Ascending aorta (tissue), 2 donors: ENCODE data around the gene FANCI. TPM values are rescaled to one million over a fixed set of nuclear protein-coding genes. Genes with fewer than 3 reads are reported as not detected.
"Not testable (repeated sequence)": the region's sequence is repeated elsewhere in the genome, so short reads cannot be mapped to it uniquely, and the experiment has no call there.

Source experiments
- DNase-seq, 2 donors: peaks; one replicate each; pipeline ENCODE4 v3.0.0-alpha.2; 2019; ENCODE audit warnings: low spot score in 2 of 2
- H3K27ac ChIP-seq, 2 donors: fragments of 200-600 bp; sonication (generic); one replicate each; pipeline ENCODE4 v1.5.1; 2016 to 2017; ENCODE audit warnings: mild to moderate bottlenecking in 1 of 2
- H3K27me3 ChIP-seq: fragments of 200-600 bp; sonication (generic); one replicate; pipeline ENCODE4 v1.5.1; 2017
- H3K36me3 ChIP-seq, 2 donors: fragments of 200-600 bp; sonication (generic); one replicate each; pipeline ENCODE4 v1.5.1; 2016
- H3K4me1 ChIP-seq, 2 donors: fragments of 200-600 bp; sonication (generic); one replicate each; pipeline ENCODE4 v1.5.1; 2016 to 2017; ENCODE audit warnings: mild to moderate bottlenecking in 1 of 2
- H3K4me3 ChIP-seq, 2 donors: fragments of 200-600 bp; sonication (generic); one replicate each; pipeline ENCODE4 v1.5.1; 2016 to 2017; ENCODE audit warnings: mild to moderate bottlenecking in 1 of 2
- H3K9me3 ChIP-seq, 2 donors: fragments of 200-600 bp; sonication (generic); one replicate each; pipeline ENCODE4 v1.5.1; 2016
- intact Hi-C: fragments of 100-400 bp; cut with DNase I; formaldehyde crosslinking; loops from one replicate; pipeline ENCODE4 v1.15.1; 2023
- total RNA-seq: library from RNA; depleted of rRNA; stranded (reverse); fragments of >200 nt; gene quantifications from one replicate; pipeline ENCODE4 v1.1.0, GENCODE V29; 2016
- TF ChIP-seq, protein P1 (sequence below), 3 experiments: fragments of 200-600 bp in 2 of 3; fragments of 450-650 bp in 1 of 3; sonication (generic) in 2 of 3; IDR thresholded peaks; one replicate each; pipeline ENCODE4 v1.5.1; 2016 to 2019; ENCODE audit warnings: antibody characterized with exemption in 3 of 3, mild to moderate bottlenecking in 1 of 3, moderate library complexity in 1 of 3

The FANCI gene
- total RNA-seq, 1 donor from 2014 or later: not detected

DNA sequence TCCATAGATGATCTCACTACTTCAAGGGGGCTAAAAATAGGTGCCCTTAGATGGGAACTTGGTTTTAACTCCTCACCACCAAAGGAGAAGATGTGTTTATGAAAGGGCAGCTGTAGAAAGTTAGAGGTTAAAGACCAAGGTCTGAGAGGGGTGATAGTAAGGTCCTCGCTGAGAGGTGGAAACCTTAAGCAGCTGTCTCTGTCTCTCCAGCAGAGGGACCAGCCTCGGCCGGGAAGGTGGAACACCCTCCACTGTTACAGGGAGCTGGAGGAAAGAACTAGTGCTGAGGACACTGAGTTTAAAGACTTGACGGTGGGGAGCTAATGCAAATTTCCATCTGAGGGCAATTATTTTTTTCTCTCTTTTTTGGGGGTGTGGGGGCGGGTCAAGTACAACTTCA is 13.5 kb upstream of the FANCI start:
- no peak for DNase-seq
- Histone ChIP-seq H3K36me3 (no peaks in the 10 kb centered on the region), H3K27ac (no peak overlapping the region), H3K4me3 (no peak overlapping the region), H3K4me1 (no peaks in the 10 kb centered on the region), H3K27me3 (no peaks in the 10 kb centered on the region), H3K9me3 (no peaks in the 10 kb centered on the region)
- TF ChIP-seq, protein P1, sequence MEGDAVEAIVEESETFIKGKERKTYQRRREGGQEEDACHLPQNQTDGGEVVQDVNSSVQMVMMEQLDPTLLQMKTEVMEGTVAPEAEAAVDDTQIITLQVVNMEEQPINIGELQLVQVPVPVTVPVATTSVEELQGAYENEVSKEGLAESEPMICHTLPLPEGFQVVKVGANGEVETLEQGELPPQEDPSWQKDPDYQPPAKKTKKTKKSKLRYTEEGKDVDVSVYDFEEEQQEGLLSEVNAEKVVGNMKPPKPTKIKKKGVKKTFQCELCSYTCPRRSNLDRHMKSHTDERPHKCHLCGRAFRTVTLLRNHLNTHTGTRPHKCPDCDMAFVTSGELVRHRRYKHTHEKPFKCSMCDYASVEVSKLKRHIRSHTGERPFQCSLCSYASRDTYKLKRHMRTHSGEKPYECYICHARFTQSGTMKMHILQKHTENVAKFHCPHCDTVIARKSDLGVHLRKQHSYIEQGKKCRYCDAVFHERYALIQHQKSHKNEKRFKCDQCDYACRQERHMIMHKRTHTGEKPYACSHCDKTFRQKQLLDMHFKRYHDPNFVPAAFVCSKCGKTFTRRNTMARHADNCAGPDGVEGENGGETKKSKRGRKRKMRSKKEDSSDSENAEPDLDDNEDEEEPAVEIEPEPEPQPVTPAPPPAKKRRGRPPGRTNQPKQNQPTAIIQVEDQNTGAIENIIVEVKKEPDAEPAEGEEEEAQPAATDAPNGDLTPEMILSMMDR (IDR thresholded peaks at IDR 0.05): no peak
- intact Hi-C loops: no loop called here

DNA sequence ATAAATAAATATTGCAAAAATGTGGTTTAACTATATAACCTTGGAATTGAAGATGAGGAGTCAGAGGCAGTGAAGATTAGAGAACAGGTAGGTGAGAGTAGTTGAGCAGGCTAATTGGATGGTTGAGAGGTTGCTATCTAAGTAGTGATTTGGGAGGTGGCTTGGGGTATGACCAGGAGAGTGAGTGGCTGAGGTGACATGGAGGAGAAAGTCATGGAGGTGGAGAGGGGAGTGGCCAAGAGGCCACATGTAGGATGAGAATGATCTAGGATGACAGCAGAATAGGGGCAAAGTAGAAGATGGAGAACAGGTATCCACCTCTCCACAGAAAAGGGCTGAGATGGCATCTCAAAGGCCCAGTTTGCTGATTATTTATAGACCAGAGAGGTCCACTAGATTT is 11.9 kb upstream of the FANCI start:
- Histone ChIP-seq H3K4me1 (no peaks in the 10 kb centered on the region), H3K4me3 (no peak overlapping the region), H3K9me3 (no peaks in the 10 kb centered on the region), H3K27ac (no peak overlapping the region), H3K36me3 (no peaks in the 10 kb centered on the region), H3K27me3 (no peaks in the 10 kb centered on the region)
- intact Hi-C loops: no loop called here
- DNase-seq: no peak
- TF ChIP-seq, protein P1 (IDR thresholded peaks at IDR 0.05): no peak

DNA sequence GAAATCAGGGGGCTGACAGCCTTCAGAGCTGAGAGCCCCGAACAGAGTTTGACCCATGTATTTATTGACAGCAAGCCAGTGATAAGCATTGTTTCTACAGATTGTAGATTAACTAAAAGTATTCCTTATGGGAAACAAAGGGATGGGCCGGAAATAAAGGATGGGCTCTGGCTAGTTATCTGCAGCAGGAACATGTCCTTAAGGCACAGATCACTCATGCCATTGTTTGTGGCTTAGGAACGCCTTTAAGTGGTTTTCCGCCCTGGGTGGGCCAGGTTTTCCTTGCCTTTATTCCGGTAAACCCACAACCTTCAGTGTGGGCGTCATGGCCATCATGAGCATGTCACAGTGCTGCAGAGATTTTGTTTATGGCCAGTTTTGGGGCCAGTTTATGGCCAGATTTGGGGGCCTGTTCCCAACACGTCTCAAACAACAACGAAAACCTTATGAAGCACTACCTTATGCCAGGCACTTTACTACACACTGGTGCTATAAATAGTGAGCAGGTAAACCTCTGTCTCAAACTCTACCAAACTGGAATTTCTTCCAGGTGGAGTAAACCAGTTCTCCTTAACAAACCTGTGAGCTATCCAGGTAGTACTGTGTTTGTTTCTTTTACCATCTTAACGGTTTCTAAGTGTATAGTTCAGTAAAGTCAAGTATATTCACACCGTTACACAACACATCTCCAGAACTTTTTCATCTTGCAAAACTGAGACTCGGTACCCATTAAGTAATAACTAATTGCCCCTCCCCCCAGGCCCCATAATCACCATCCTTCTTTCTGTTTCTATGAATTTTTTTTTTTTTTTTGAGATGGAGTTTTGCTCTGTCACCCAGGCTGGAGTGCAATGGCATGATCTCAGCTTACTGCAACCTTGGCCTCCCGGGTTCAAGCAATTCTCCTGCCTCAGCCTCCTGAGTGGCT is 3.6 kb upstream of the FANCI start:
- intact Hi-C loops: loop anchor here (5.0 kb wide), 2 partner anchors 183 to 223 kb away; no protein-coding TSS in a partner anchor
- not testable (repeated sequence) for H3K9me3 ChIP-seq, DNase-seq, H3K4me3 ChIP-seq, H3K27me3 ChIP-seq, H3K36me3 ChIP-seq, H3K4me1 ChIP-seq, H3K27ac ChIP-seq

DNA sequence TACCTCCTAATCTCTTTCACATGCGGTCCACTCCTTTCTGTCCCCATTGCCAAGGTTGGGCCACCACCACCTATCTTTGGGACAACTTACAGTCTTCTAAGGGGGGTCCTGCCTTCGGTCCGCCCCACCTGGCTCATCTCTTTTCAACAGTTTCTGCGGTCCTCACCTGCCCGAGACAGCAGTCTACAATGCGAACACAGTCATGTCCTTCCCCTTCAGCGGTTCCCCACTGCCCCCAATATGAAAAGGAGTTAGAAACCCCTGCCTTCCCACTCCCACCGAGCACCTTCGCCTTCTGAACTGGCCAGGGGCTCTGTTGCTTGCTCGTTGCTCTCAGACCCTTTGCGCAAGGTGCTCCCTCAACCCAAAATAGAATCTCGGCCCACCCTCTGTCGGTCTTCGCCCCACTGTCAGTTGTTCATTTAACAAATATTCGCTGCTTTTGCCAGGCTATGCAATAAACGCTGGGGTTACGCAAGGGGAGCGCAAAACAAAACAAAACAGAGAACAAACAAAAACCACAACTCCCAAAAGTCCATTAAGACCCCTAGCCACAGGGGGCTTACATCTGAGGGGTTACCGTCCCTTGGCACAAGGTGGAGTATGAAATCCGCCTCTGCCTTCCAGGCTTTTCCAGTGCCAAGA is 611 bp upstream of the FANCI start:
- intact Hi-C loops: loop anchor here (2.0 to 5.0 kb wide), 5 partner anchors 36 to 348 kb away; partner anchors contain the start of genes HAPLN3 and POLG
- H3K27ac ChIP-seq: peak overlapping the region; percentile 24
- peak in 1 of 2 donors; percentile 70 for DNase-seq

DNA sequence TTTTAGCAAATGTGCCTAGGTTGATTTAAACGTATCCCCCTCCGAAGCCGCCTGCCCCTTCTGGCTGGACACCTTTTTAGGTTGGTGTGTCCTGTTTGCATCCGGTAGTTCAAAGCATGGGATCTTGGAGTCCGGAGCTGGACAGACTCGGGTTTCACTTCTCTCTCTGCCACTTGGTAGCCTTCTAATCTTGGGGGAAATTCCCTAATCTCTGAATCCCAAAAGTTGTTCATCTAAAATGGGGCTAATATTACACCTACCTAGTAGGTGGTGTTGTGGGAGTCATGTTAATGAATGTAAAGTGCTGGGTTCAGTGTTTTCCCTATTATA is 760 bp downstream of the FANCI start:
- Histone ChIP-seq H3K27ac (no peak overlapping the region), H3K4me1 (peaks cover 5 to 10% of the 10 kb centered on the region in 2 donors), H3K9me3 (no peaks in the 10 kb centered on the region), H3K4me3 (peak overlapping the region; percentile 77 to 83), H3K36me3 (no peaks in the 10 kb centered on the region), H3K27me3 (no peaks in the 10 kb centered on the region)
- TF ChIP-seq, protein P1 (IDR thresholded peaks at IDR 0.05): no peak
- intact Hi-C loops: loop anchor here (5.0 kb wide), 2 partner anchors 187 to 227 kb away; no protein-coding TSS in a partner anchor
- DNase-seq: no peak

More for the DNA sequence above, 611 bp upstream of the FANCI start:
- Histone ChIP-seq H3K9me3 (no peaks in the 10 kb centered on the region), H3K27me3 (no peaks in the 10 kb centered on the region), H3K36me3 (no peaks in the 10 kb centered on the region), H3K4me1 (peaks cover 5 to 10% of the 10 kb centered on the region in 2 donors), H3K4me3 (peak overlapping the region; percentile 77 to 83)
- TF ChIP-seq, protein P1 (IDR thresholded peaks at IDR 0.05): no peak

DNA sequence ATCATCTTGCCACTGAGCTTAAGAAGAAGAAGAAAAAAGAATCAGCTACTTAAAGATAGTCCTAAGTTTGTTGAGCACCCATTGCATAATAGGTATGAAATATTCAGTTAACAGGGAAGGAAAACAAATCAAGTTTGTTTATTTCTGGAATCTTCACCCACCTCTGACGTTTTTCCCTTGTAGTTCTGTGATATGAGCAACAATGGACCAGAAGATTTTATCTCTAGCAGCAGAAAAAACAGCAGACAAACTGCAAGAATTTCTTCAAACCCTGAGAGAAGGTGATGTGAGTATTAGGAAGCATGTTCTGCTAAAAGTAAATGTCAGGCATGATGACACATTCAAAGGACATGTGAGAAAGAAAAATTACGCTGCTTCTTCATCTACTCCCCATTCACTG is 3.7 kb downstream of the FANCI start:
- Histone ChIP-seq H3K4me3 (no peak overlapping the region), H3K36me3 (no peaks in the 10 kb centered on the region), H3K4me1 (peaks cover 5 to 10% of the 10 kb centered on the region in 2 donors), H3K9me3 (no peaks in the 10 kb centered on the region), H3K27me3 (no peaks in the 10 kb centered on the region), H3K27ac (no peak overlapping the region)
- intact Hi-C loops: no loop called here
- TF ChIP-seq, protein P1 (IDR thresholded peaks at IDR 0.05): no peak
- no peak for DNase-seq
